ENCODE measurements around the gene KIAA0586.

GRCh38 chr14:58469309-58469708 is 41.8 kb downstream of the KIAA0586 start:
- TF ChIP-seq CTCF (IDR thresholded peaks at IDR 0.05) (no peak), POLR2A (IDR thresholded peaks at IDR 0.05) (no peak)

Measured in esophagus squamous epithelium (tissue), 4 donors.